Measurements from ENCODE around the gene DGCR6L.
"Not testable (repeated sequence)": the region's sequence is repeated elsewhere in the genome, so short reads cannot be mapped to it uniquely, and the experiment has no call there.

The DGCR6L gene

DNA sequence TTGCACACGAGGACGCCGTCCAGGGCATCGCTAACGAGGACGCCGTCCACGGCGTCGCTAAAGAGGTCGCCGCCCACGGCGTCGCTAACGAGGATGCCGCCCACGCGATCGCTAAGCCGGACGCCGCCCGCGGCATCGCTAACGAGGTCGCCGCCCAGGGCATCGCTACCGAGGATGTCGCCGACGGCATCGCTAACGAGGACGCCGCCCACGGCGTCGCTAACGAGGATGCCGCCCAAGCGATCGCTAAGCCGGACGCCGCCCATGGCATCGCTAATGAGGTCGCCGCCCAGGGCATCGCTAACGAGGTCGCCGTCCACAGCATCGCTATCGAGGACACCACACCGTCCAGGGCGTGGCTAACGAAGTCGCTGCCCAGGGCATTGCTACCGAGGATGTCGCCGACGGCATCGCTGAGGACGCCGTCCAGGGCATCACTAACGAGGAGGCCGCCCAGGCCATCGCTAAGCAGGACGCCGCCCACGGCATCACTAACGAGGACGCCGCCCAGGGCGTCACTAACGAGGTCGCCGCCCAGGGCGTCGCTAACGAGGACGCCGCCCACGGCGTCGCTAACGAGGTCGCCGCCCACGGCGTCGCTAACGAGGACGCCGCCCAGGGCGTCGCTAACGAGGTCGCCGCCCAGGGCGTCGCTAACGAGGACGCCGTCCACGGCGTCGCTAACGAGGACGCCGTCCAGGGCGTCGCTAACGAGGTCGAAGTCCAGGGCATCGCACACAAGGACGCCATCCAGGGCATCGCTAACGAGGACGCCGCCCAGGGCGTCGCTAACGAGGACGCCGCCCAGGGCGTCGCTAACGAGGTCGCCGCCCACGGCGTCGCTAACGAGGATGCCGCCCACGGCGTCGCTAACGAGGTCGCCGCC, 41.2 kb upstream of the DGCR6L start:
- H3K79me2 ChIP-seq (ENCODE audit: control insufficient read depth, low read length); H3K9me2 ChIP-seq (replicated peaks; ENCODE audit: control insufficient read depth, low read length); H3K27ac ChIP-seq (ENCODE audit: low read depth, low read length); H3K4me2 ChIP-seq (ENCODE audit: low read length); H3K9me3 ChIP-seq (ENCODE audit: control insufficient read depth, insufficient read depth, low read length); H3K36me3 ChIP-seq (ENCODE audit: control insufficient read depth, low read length); H3K4me1 ChIP-seq (ENCODE audit: control insufficient read depth, low read length); H4K20me1 ChIP-seq (ENCODE audit: control insufficient read depth, insufficient read depth, low read depth, low read length); H3K4me3 ChIP-seq (ENCODE audit: low read length); H3K27me3 ChIP-seq (ENCODE audit: control insufficient read depth, low read length); H3F3A ChIP-seq (ENCODE audit: control insufficient read depth, insufficient read depth): not testable (repeated sequence)

DNA sequence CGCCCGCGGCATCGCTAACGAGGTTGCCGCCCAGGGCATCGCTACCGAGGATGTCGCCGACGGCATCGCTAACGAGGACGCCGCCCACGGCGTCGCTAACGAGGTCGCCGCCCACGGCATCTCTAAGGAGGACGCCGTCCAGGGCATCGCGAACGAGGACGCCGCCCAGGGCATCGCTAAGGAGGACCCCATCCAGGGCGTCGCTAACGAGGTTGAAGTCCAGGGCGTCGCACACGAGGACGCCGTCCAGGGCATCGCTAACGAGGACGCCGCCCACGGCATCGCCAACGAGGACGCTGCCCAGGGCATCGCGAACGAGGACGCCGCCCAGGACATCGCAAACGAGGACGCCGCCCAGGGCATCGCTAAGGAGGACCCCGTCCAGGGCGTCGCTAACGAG, 40.4 kb upstream of the DGCR6L start:
- H3F3A ChIP-seq (ENCODE audit: control insufficient read depth, insufficient read depth) = not testable (repeated sequence)

DNA sequence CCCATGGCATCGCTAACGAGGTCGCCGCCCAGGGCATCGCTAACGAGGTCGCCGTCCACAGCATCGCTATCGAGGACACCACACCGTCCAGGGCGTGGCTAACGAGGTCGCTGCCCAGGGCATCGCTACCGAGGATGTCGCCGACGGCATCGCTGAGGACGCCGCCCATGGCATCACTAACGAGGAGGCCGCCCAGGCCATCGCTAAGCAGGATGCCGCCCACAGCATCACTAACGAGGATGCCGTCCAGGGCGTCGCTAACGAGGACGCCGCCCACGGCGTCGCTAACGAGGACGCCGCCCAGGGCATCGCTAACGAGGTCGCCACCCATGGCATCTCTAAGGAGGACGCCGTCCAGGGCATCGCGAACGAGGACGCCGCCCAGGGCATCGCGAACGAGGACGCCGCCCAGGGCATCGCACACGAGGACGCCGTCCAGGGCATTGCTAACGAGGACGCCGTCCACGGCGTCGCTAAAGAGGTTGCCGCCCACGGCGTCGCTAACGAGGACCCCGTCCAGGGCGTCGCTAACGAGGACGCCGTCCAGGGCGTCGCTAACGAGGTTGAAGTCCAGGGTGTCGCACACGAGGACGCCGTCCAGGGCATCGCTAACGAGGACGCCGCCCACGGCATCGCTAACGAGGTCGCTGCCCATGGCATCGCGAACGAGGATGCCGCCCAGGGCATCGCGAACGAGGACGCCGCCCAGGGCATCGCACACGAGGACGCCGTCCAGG, 38.8 kb upstream of the DGCR6L start:
- not testable (repeated sequence) for H3K9me3 ChIP-seq (ENCODE audit: control insufficient read depth, insufficient read depth, low read length); H3K4me3 ChIP-seq (ENCODE audit: low read length); H3K9me2 ChIP-seq (replicated peaks; ENCODE audit: control insufficient read depth, low read length); H3K4me2 ChIP-seq (ENCODE audit: low read length); H3K36me3 ChIP-seq (ENCODE audit: control insufficient read depth, low read length); H3K27ac ChIP-seq (ENCODE audit: low read depth, low read length); H3F3A ChIP-seq (ENCODE audit: control insufficient read depth, insufficient read depth); H3K27me3 ChIP-seq (ENCODE audit: control insufficient read depth, low read length); H3K79me2 ChIP-seq (ENCODE audit: control insufficient read depth, low read length); H4K20me1 ChIP-seq (ENCODE audit: control insufficient read depth, insufficient read depth, low read depth, low read length); H3K4me1 ChIP-seq (ENCODE audit: control insufficient read depth, low read length)

More for the DNA sequence above, 40.4 kb upstream of the DGCR6L start:
- not testable (repeated sequence) for H4K20me1 ChIP-seq (ENCODE audit: control insufficient read depth, insufficient read depth, low read depth, low read length); H3K79me2 ChIP-seq (ENCODE audit: control insufficient read depth, low read length); H3K4me1 ChIP-seq (ENCODE audit: control insufficient read depth, low read length); H3K4me2 ChIP-seq (ENCODE audit: low read length); H3K36me3 ChIP-seq (ENCODE audit: control insufficient read depth, low read length); H3K27me3 ChIP-seq (ENCODE audit: control insufficient read depth, low read length); H3K4me3 ChIP-seq (ENCODE audit: low read length); H3K9me3 ChIP-seq (ENCODE audit: control insufficient read depth, insufficient read depth, low read length); H3K9me2 ChIP-seq (replicated peaks; ENCODE audit: control insufficient read depth, low read length); H3K27ac ChIP-seq (ENCODE audit: low read depth, low read length)

DNA sequence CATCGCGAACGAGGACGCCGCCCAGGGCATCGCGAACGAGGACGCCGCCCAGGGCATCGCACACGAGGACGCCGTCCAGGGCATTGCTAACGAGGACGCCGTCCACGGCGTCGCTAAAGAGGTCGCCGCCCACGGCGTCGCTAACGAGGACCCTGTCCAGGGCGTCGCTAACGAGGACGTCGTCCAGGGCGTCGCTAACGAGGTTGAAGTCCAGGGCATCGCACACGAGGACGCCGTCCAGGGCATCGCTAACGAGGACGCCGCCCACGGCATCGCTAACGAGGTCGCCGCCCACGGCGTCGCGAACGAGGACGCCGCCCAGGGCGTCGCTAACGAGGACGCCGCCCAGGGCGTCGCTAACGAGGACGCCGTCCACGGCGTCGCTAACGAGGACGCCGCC, 38.1 kb upstream of the DGCR6L start:
- H3K79me2 ChIP-seq (ENCODE audit: control insufficient read depth, low read length); H3K36me3 ChIP-seq (ENCODE audit: control insufficient read depth, low read length); H3K4me3 ChIP-seq (ENCODE audit: low read length); H4K20me1 ChIP-seq (ENCODE audit: control insufficient read depth, insufficient read depth, low read depth, low read length); H3F3A ChIP-seq (ENCODE audit: control insufficient read depth, insufficient read depth); H3K27me3 ChIP-seq (ENCODE audit: control insufficient read depth, low read length); H3K4me2 ChIP-seq (ENCODE audit: low read length); H3K4me1 ChIP-seq (ENCODE audit: control insufficient read depth, low read length); H3K9me2 ChIP-seq (replicated peaks; ENCODE audit: control insufficient read depth, low read length); H3K9me3 ChIP-seq (ENCODE audit: control insufficient read depth, insufficient read depth, low read length); H3K27ac ChIP-seq (ENCODE audit: low read depth, low read length): not testable (repeated sequence)

DNA sequence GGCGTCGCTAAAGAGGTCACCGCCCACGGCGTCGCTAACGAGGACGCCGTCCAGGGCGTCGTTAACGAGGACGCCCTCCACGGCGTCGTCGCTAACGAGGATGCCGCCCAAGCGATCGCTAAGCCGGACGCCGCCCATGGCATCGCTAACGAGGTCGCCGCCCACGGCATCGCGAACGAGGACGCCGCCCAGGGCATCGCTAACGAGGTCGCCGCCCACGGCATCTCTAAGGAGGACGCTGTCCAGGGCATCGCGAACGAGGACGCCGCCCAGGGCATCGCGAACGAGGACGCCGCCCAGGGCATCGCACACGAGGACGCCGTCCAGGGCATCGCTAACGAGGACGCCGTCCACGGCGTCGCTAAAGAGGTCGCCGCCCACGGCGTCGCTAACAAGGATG, 37.0 kb upstream of the DGCR6L start:
- not testable (repeated sequence) for H3K4me3 ChIP-seq (ENCODE audit: low read length); H3K27me3 ChIP-seq (ENCODE audit: control insufficient read depth, low read length); H3F3A ChIP-seq (ENCODE audit: control insufficient read depth, insufficient read depth); H3K4me2 ChIP-seq (ENCODE audit: low read length); H3K9me3 ChIP-seq (ENCODE audit: control insufficient read depth, insufficient read depth, low read length); H3K36me3 ChIP-seq (ENCODE audit: control insufficient read depth, low read length); H3K9me2 ChIP-seq (replicated peaks; ENCODE audit: control insufficient read depth, low read length); H3K79me2 ChIP-seq (ENCODE audit: control insufficient read depth, low read length); H3K27ac ChIP-seq (ENCODE audit: low read depth, low read length); H3K4me1 ChIP-seq (ENCODE audit: control insufficient read depth, low read length); H4K20me1 ChIP-seq (ENCODE audit: control insufficient read depth, insufficient read depth, low read depth, low read length)

DNA sequence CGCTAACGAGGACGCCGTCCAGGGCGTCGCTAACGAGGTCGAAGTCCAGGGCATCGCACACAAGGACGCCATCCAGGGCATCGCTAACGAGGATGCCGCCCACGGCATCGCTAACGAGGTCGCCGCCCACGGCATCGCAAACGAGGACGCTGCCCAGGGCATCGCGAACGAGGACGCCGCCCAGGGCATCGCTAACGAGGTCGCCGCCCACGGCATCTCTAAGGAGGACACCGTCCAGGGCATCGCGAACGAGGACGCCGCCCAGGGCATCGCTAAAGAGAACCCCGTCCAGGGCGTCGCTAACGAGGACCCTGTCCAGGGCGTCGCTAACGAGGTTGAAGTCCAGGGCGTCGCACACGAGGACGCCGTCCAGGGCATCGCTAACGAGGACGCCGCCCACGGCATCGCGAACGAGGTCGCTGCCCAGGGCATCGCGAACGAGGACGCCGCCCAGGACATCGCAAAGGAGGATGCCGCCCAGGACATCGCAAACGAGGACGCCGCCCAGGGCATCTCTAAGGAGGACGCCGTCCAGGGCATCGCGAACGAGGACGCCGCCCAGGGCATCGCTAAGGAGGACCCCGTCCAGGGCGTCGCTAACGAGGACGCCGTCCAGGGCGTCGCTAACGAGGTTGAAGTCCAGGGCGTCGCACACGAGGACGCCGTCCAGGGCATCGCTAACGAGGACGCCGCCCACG, 36.2 kb upstream of the DGCR6L start:
- H3K27ac ChIP-seq (ENCODE audit: low read depth, low read length); H3K4me3 ChIP-seq (ENCODE audit: low read length); H3K9me3 ChIP-seq (ENCODE audit: control insufficient read depth, insufficient read depth, low read length); H4K20me1 ChIP-seq (ENCODE audit: control insufficient read depth, insufficient read depth, low read depth, low read length); H3F3A ChIP-seq (ENCODE audit: control insufficient read depth, insufficient read depth); H3K36me3 ChIP-seq (ENCODE audit: control insufficient read depth, low read length); H3K4me1 ChIP-seq (ENCODE audit: control insufficient read depth, low read length); H3K27me3 ChIP-seq (ENCODE audit: control insufficient read depth, low read length); H3K4me2 ChIP-seq (ENCODE audit: low read length); H3K79me2 ChIP-seq (ENCODE audit: control insufficient read depth, low read length); H3K9me2 ChIP-seq (replicated peaks; ENCODE audit: control insufficient read depth, low read length): not testable (repeated sequence)

Measured in DOHH2 (cell line).